Endothelial cell of umbilical vein (primary cell): Measurements from ENCODE around the gene RUNX2.

ENCODE experiments used
- EZH2 ChIP-seq: IDR thresholded peaks from 2 replicates; pipeline ENCODE4 v1.6.1; 2012; ENCODE audit warnings: borderline replicate concordance, low read depth, mild to moderate bottlenecking, moderate library complexity, low read length, inconsistent platforms; ENCODE audit not compliant: severe bottlenecking
- MYC ChIP-seq: IDR thresholded peaks from one replicate; pipeline ENCODE4 v1.6.1; 2011; ENCODE audit warnings: mild to moderate bottlenecking, low read depth, low read length
- POLR2A ChIP-seq: IDR thresholded peaks from 2 replicates; pipeline ENCODE4 v1.6.1; 2012; ENCODE audit warnings: low read depth, mild to moderate bottlenecking, control low read depth, low read length
- POLR2AphosphoS5 ChIP-seq: IDR thresholded peaks from 2 replicates; pipeline ENCODE4 v1.6.1; 2012; ENCODE audit warnings: low read depth, mild to moderate bottlenecking, control low read depth, low read length, moderate library complexity; ENCODE audit not compliant: insufficient read depth
- TF ChIP-seq, protein P1 (sequence below), 2 donors: IDR thresholded peaks; 1 replicate in 1 of 2; 2 replicates in 1 of 2; pipeline ENCODE4 v1.5.1; 2011; ENCODE audit warnings: low read length in 2 of 2, mild to moderate bottlenecking in 2 of 2, moderate library complexity in 2 of 2, control low read depth in 1 of 2, inconsistent platforms in 1 of 2, low read depth in 1 of 2; ENCODE audit not compliant: insufficient read depth in 1 of 2; ENCODE audit errors: extremely low read depth in 1 of 2
- TF ChIP-seq, protein P2 (sequence below): IDR thresholded peaks from 2 replicates; pipeline ENCODE4 v1.6.1; 2011; ENCODE audit not compliant: insufficient read depth, insufficient read length

DNA sequence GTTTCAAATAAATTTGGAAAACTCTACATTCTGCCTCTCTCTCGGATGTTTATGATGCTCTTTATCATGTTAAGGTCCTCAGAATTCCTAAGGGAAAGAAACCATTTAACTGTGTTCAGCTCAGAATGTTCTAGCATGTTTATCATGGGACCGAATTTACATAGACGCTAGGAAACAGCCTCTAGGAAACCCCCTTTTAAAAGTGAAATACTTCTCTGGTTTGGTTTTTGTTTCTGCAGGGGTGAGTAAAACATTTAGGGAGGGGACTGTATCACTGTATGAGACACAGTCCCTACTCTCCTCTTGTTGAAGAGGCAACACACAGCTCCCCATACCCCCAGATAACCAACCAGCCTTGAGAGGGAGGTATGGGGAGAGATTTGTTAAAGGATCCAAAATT lies 317.2 kb downstream of the RUNX2 start:
- TF ChIP-seq, protein P1, sequence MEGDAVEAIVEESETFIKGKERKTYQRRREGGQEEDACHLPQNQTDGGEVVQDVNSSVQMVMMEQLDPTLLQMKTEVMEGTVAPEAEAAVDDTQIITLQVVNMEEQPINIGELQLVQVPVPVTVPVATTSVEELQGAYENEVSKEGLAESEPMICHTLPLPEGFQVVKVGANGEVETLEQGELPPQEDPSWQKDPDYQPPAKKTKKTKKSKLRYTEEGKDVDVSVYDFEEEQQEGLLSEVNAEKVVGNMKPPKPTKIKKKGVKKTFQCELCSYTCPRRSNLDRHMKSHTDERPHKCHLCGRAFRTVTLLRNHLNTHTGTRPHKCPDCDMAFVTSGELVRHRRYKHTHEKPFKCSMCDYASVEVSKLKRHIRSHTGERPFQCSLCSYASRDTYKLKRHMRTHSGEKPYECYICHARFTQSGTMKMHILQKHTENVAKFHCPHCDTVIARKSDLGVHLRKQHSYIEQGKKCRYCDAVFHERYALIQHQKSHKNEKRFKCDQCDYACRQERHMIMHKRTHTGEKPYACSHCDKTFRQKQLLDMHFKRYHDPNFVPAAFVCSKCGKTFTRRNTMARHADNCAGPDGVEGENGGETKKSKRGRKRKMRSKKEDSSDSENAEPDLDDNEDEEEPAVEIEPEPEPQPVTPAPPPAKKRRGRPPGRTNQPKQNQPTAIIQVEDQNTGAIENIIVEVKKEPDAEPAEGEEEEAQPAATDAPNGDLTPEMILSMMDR (IDR thresholded peaks at IDR 0.05; ENCODE audit: extremely low read depth in 1 of 2, insufficient read depth in 1 of 2, low read depth in 1 of 2, low read length in 2 of 2): no peak
- TF ChIP-seq MYC: no peak
- no peak for TF ChIP-seq POLR2A
- no peak for TF ChIP-seq POLR2AphosphoS5
- no peak for TF ChIP-seq EZH2
- TF ChIP-seq, protein P2, sequence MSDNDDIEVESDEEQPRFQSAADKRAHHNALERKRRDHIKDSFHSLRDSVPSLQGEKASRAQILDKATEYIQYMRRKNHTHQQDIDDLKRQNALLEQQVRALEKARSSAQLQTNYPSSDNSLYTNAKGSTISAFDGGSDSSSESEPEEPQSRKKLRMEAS: no peak
